Activated CD8-positive, alpha-beta T cell treated with anti-CD3 and anti-CD28 coated beads for 36 hours (primary cell): ENCODE measurements around the gene UMPS. TPM values are rescaled to one million over a fixed set of nuclear protein-coding genes. Genes with fewer than 3 reads are reported as not detected.
"Not testable (repeated sequence)": the region's sequence is repeated elsewhere in the genome, so short reads cannot be mapped to it uniquely, and the experiment has no call there.

ENCODE experiments used
- ATAC-seq: fragments of 200-7000 bp; cut with Tn5 transposase; one replicate; pipeline ENCODE4 v1.10.0; 2021; ENCODE audit warnings: mild to moderate bottlenecking, moderate library complexity
- CTCF ChIA-PET: fragments of 350-600 bp; sonication (Branson Sonifier 250); formaldehyde crosslinking; loops from one replicate; lab custom pipeline; 2021; ENCODE audit warnings: antibody characterized with exemption; lab: Charles Lee
- POLR2A ChIA-PET: fragments of 350-600 bp; sonication (Branson Sonifier 250); formaldehyde crosslinking; loops from one replicate; lab custom pipeline; 2021; ENCODE audit warnings: antibody characterized with exemption; lab: Charles Lee
- DNase-seq: peaks from one replicate; pipeline ENCODE4 v3.0.0-alpha.2; 2020
- H3K27ac Mint-ChIP-seq: one replicate; pipeline ENCODE4 v1.8.0; 2021; ENCODE audit warnings: mild to moderate bottlenecking, mixed read lengths
- H3K27me3 Mint-ChIP-seq: one replicate; pipeline ENCODE4 v1.8.0; 2021; ENCODE audit warnings: mixed read lengths
- H3K36me3 Mint-ChIP-seq: one replicate; pipeline ENCODE4 v1.8.0; 2021; ENCODE audit warnings: low read depth, mixed read lengths
- H3K4me1 Mint-ChIP-seq: one replicate; pipeline ENCODE4 v1.8.0; 2021; ENCODE audit warnings: low read depth, mixed read lengths
- H3K4me3 Mint-ChIP-seq: one replicate; pipeline ENCODE4 v1.8.0; 2021; ENCODE audit warnings: mild to moderate bottlenecking, moderate library complexity, mixed read lengths
- H3K9me3 Mint-ChIP-seq: one replicate; pipeline ENCODE4 v1.8.0; 2021; ENCODE audit warnings: mixed read lengths
- CTCF ChIP-seq: fragments of 200-600 bp; IDR thresholded peaks from one replicate; pipeline ENCODE4 v1.8.0; 2022; ENCODE audit warnings: antibody characterized with exemption, mild to moderate bottlenecking
- intact Hi-C: fragments of 100-400 bp; cut with micrococcal nuclease; formaldehyde crosslinking; loops from one replicate; pipeline ENCODE4 v1.10.0; 2022
- total RNA-seq, 2 experiments: library from RNA; stranded (reverse); gene quantifications; one replicate each; pipeline ENCODE4 v1.2.3, GENCODE V29; 2021

Gene UMPS
- total RNA-seq, 2 experiments from 2014 or later, result 41.7 to 53.1 TPM

GRCh38 chr3:124780356-124780755 is 50.1 kb downstream of the UMPS start:
- intact Hi-C loops, result no loop called here
- ChIA-PET POLR2A (interaction anchor here (0.8 to 1.1 kb wide), 3 partner anchors 10 to 18 kb away, joined by 3 read pairs; no protein-coding TSS in a partner anchor), CTCF (interaction anchor here (1.0 to 3.6 kb wide), 3 partner anchors 11 to 121 kb away, joined by 4 to 9 read pairs (median 8); no protein-coding TSS in a partner anchor)
- no peaks in the 10 kb centered on the region for H3K36me3 Mint-ChIP-seq
- H3K4me3 Mint-ChIP-seq, result no peak overlapping the region
- no peak overlapping the region for H3K27ac Mint-ChIP-seq
- DNase-seq, result no peak
- H3K4me1 Mint-ChIP-seq, result peaks cover 5% of the 10 kb centered on the region
- TF ChIP-seq CTCF, result no peak
- no peak for ATAC-seq
- H3K27me3 Mint-ChIP-seq, result peaks cover 2% of the 10 kb centered on the region
- H3K9me3 Mint-ChIP-seq, result no peaks in the 10 kb centered on the region

DNA sequence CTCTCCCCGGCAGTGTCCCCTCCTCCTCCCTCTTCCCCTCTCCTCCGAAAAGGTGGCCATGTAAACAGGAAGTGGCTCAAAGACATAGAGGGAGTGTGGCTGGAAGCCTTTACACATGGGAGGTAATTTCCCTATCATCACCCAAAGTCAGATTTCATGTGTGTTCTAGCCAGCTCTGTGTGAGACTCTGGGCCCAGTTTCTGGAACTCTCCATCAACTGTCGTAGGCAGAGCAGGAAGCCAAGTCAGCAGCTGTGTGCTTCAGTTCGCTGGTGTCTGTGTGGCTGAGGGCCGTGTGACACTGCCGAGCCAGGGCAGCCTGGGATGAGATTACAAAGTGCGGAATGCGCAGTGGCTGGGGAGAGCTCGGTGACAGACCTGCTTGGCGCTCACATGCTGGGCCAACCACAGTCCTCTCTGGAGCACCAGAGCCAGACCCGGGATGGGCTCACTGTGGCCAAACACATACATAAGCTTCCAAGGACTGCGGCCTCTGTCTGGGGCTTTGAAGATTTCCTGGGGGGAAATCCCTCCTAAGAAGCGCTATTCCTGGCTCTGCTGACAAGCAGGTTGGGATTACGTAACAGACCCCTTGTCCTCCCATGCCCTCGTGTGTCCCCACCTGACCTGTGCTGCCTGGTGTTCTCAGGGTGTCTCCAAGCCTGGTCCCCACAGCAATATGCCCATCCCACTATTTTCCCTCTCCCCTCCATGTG is 50.7 kb downstream of the UMPS start:
- Mint-ChIP-seq H3K4me1 (peaks cover 5% of the 10 kb centered on the region), H3K9me3 (no peaks in the 10 kb centered on the region), H3K36me3 (no peaks in the 10 kb centered on the region), H3K27me3 (peaks cover 2% of the 10 kb centered on the region), H3K4me3 (no peak overlapping the region), H3K27ac (no peak overlapping the region)
- intact Hi-C loops, result no loop called here
- DNase-seq (no peak), ATAC-seq (no peak)
- CTCF ChIA-PET, result interaction anchor here (2.5 to 3.6 kb wide), 2 partner anchors 20 to 120 kb away, joined by 8 to 9 read pairs; no protein-coding TSS in a partner anchor
- POLR2A ChIA-PET, result interaction anchor here (1.0 kb wide), 1 partner anchor 19 kb away, joined by 3 read pairs; no protein-coding TSS in a partner anchor
- no peak for TF ChIP-seq CTCF

- CTCF ChIA-PET, result interaction anchor here (2.5 to 3.6 kb wide), 2 partner anchors 20 to 119 kb away, joined by 8 to 9 read pairs; no protein-coding TSS in a partner anchor
- peaks cover 2% of the 10 kb centered on the region for H3K27me3 Mint-ChIP-seq
Observed at GRCh38 chr3:124781476-124782376, 51.5 kb downstream of the UMPS start.

DNA sequence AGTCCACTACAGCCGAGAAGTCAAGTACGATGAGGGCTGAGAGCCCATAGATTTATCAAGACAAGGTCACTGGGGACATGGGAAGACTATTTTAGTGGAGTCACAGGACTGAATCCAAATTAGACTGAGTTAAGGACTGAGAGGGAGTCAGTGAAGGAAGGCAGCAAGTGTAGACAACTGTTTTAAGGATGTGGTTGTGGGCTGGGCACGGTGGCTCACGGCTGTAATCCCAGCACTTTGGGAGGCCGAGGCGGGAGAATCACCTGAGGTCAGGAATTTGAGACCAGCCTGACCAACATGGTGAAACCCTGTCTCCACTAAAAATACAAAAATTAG is 52.1 kb downstream of the UMPS start:
- H3K4me3 Mint-ChIP-seq, ATAC-seq, H3K4me1 Mint-ChIP-seq, H3K27ac Mint-ChIP-seq, H3K36me3 Mint-ChIP-seq, intact Hi-C loops, H3K9me3 Mint-ChIP-seq, DNase-seq, H3K27me3 Mint-ChIP-seq, CTCF ChIA-PET, POLR2A ChIA-PET: not testable (repeated sequence)

More at GRCh38 chr3:124781476-124782376, 51.5 kb downstream of the UMPS start:
- DNase-seq (no peak), ATAC-seq (no peak)
- no peak for TF ChIP-seq CTCF
- Mint-ChIP-seq H3K4me1 (peaks cover 5% of the 10 kb centered on the region), H3K4me3 (no peak overlapping the region), H3K36me3 (no peaks in the 10 kb centered on the region), H3K9me3 (no peaks in the 10 kb centered on the region), H3K27ac (no peak overlapping the region)
- POLR2A ChIA-PET, result no interaction called here
- intact Hi-C loops, result no loop called here

DNA sequence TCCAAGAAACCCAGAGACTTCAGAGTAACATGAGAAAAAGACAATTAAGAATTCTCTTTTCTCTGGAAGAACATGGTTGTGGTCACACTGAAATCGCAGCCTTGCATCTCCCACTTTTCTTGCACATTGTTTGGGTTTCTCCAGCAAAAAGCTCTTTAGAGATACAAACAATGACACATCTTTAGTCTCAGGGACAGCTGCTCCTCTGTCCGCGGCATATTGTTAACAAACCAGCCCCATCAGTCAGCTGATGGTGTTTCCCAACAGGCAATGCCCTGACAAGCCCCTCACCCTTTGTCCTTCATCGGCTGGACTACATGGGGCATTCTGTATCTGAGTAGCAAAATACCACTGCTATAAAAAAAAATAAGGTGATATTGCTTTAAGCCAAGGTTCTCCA is 53.4 kb downstream of the UMPS start:
- DNase-seq, result no peak
- H3K36me3 Mint-ChIP-seq, result no peaks in the 10 kb centered on the region
- H3K27ac Mint-ChIP-seq, result no peak overlapping the region
- peaks cover 5% of the 10 kb centered on the region for H3K4me1 Mint-ChIP-seq
- H3K27me3 Mint-ChIP-seq, result peaks cover 2% of the 10 kb centered on the region
- no peak overlapping the region for H3K4me3 Mint-ChIP-seq
- ATAC-seq, result no peak
- intact Hi-C loops, result no loop called here
- no peaks in the 10 kb centered on the region for H3K9me3 Mint-ChIP-seq
- POLR2A ChIA-PET, result no interaction called here
- CTCF ChIA-PET, result interaction anchor here (6.2 kb wide), 1 partner anchor 118 kb away, joined by 45 read pairs; no protein-coding TSS in a partner anchor
- no peak for TF ChIP-seq CTCF
